Mononuclear cell (primary cell): Measurements from ENCODE around the gene SLC8A1. TPM values are rescaled to one million over a fixed set of nuclear protein-coding genes. Genes with fewer than 3 reads are reported as not detected.

Experiments
- H3K27me3 ChIP-seq: 2 replicates; pipeline ENCODE4 v1.6.0; 2011; ENCODE audit warnings: low read length, control low read depth; ENCODE audit not compliant: insufficient read depth
- H3K4me1 ChIP-seq: 2 replicates; pipeline ENCODE4 v1.5.1; 2011; ENCODE audit warnings: mild to moderate bottlenecking, low read length, control low read depth; ENCODE audit not compliant: insufficient read depth
- H3K4me3 ChIP-seq: 2 replicates; pipeline ENCODE4 v1.5.1; 2011; ENCODE audit warnings: mild to moderate bottlenecking, low read length, moderate library complexity
- H3K9me3 ChIP-seq: 2 replicates; pipeline ENCODE4 v1.5.1; 2011; ENCODE audit warnings: low read depth, mild to moderate bottlenecking, control low read depth, low read length
- total RNA-seq: library from RNA; depleted of rRNA; stranded (reverse); fragments of >200 nt; gene quantifications from one replicate; pipeline ENCODE4 v1.2.3, GENCODE V29; 2012

SLC8A1 gene
- total RNA-seq = 51.2 TPM

- Histone ChIP-seq H3K4me1 (peaks cover 52% of the 10 kb centered on the region), H3K27me3 (no peaks in the 10 kb centered on the region), H3K4me3 (peak within 1 kb of the TSS; percentile 55), H3K9me3 (no peaks in the 10 kb centered on the region)
Observed at GRCh38 chr2:40451918-40452605, at the start of gene SLC8A1. Gene SLC8A1, minus strand, starts transcription at chr2:40452090.

- Histone ChIP-seq H3K4me3 (no peak overlapping the region), H3K9me3 (no peaks in the 10 kb centered on the region), H3K4me1 (no peaks in the 10 kb centered on the region), H3K27me3 (no peaks in the 10 kb centered on the region)
Observed at GRCh38 chr2:40499437-40499836, 47.5 kb upstream of the SLC8A1 start.

GRCh38 chr2:40497251-40497859, 45.5 kb upstream of the SLC8A1 start:
- no peaks in the 10 kb centered on the region for H3K27me3 ChIP-seq
- H3K4me1 ChIP-seq = no peaks in the 10 kb centered on the region
- no peaks in the 10 kb centered on the region for H3K9me3 ChIP-seq
- H3K4me3 ChIP-seq = no peak overlapping the region

GRCh38 chr2:40489678-40489960, 37.7 kb upstream of the SLC8A1 start:
- peaks cover 35% of the 10 kb centered on the region for H3K4me1 ChIP-seq
- H3K9me3 ChIP-seq = no peaks in the 10 kb centered on the region
- peak overlapping the region; percentile 7 for H3K4me3 ChIP-seq
- no peaks in the 10 kb centered on the region for H3K27me3 ChIP-seq

GRCh38 chr2:40488927-40489677, 37.2 kb upstream of the SLC8A1 start:
- H3K4me1 ChIP-seq = peaks cover 41% of the 10 kb centered on the region
- H3K4me3 ChIP-seq = peak overlapping the region; percentile 7
- no peaks in the 10 kb centered on the region for H3K9me3 ChIP-seq
- no peaks in the 10 kb centered on the region for H3K27me3 ChIP-seq

GRCh38 chr2:40488101-40488601, 36.3 kb upstream of the SLC8A1 start:
- H3K4me3 ChIP-seq = no peak overlapping the region
- no peaks in the 10 kb centered on the region for H3K9me3 ChIP-seq
- H3K4me1 ChIP-seq = peaks cover 44% of the 10 kb centered on the region
- no peaks in the 10 kb centered on the region for H3K27me3 ChIP-seq

- Histone ChIP-seq H3K9me3 (no peaks in the 10 kb centered on the region), H3K27me3 (no peaks in the 10 kb centered on the region), H3K4me3 (no peak overlapping the region), H3K4me1 (peaks cover 48% of the 10 kb centered on the region)
Observed at GRCh38 chr2:40487602-40488001, 35.7 kb upstream of the SLC8A1 start.

- Histone ChIP-seq H3K9me3 (no peaks in the 10 kb centered on the region), H3K4me3 (no peak overlapping the region), H3K27me3 (no peaks in the 10 kb centered on the region), H3K4me1 (peaks cover 55% of the 10 kb centered on the region)
Observed at GRCh38 chr2:40485854-40486253, 34.0 kb upstream of the SLC8A1 start.

- H3K27me3 ChIP-seq = no peaks in the 10 kb centered on the region
- no peak overlapping the region for H3K4me3 ChIP-seq
- peaks cover 59% of the 10 kb centered on the region for H3K4me1 ChIP-seq
- H3K9me3 ChIP-seq = no peaks in the 10 kb centered on the region
Observed at GRCh38 chr2:40485318-40485717, 33.4 kb upstream of the SLC8A1 start.

GRCh38 chr2:40483549-40484243, 31.8 kb upstream of the SLC8A1 start:
- Histone ChIP-seq H3K27me3 (no peaks in the 10 kb centered on the region), H3K4me1 (peaks cover 57% of the 10 kb centered on the region), H3K9me3 (no peaks in the 10 kb centered on the region), H3K4me3 (no peak overlapping the region)

- Histone ChIP-seq H3K9me3 (no peaks in the 10 kb centered on the region), H3K4me3 (no peak overlapping the region), H3K4me1 (peaks cover 53% of the 10 kb centered on the region), H3K27me3 (no peaks in the 10 kb centered on the region)
Observed at GRCh38 chr2:40480596-40480995, 28.7 kb upstream of the SLC8A1 start.

GRCh38 chr2:40480073-40480472, 28.2 kb upstream of the SLC8A1 start:
- Histone ChIP-seq H3K9me3 (no peaks in the 10 kb centered on the region), H3K27me3 (no peaks in the 10 kb centered on the region), H3K4me3 (no peak overlapping the region), H3K4me1 (peaks cover 48% of the 10 kb centered on the region)

- H3K27me3 ChIP-seq = no peaks in the 10 kb centered on the region
- H3K4me1 ChIP-seq = peaks cover 30% of the 10 kb centered on the region
- H3K4me3 ChIP-seq = no peak overlapping the region
- H3K9me3 ChIP-seq = no peaks in the 10 kb centered on the region
Observed at GRCh38 chr2:40477361-40477760, 25.5 kb upstream of the SLC8A1 start.

- no peaks in the 10 kb centered on the region for H3K27me3 ChIP-seq
- peaks cover 30% of the 10 kb centered on the region for H3K4me1 ChIP-seq
- no peaks in the 10 kb centered on the region for H3K9me3 ChIP-seq
- H3K4me3 ChIP-seq = no peak overlapping the region
Observed at GRCh38 chr2:40476436-40476835, 24.5 kb upstream of the SLC8A1 start.

GRCh38 chr2:40474306-40474705, 22.4 kb upstream of the SLC8A1 start:
- Histone ChIP-seq H3K4me3 (no peak overlapping the region), H3K9me3 (no peaks in the 10 kb centered on the region), H3K4me1 (peaks cover 25% of the 10 kb centered on the region), H3K27me3 (no peaks in the 10 kb centered on the region)
